Neural cell (in vitro differentiated cells): ENCODE results near the gene SVOP.
A peak's percentile ranks its signal among the peaks of the same experiment; 100 is the strongest.

Source experiments
- CTCF ChIP-seq: fragments of 450-650 bp; IDR thresholded peaks from 2 replicates; pipeline ENCODE4 v1.5.1; 2014; ENCODE audit warnings: antibody characterized with exemption, mild to moderate bottlenecking, moderate library complexity; ENCODE audit not compliant: poor library complexity, severe bottlenecking
- MXI1 ChIP-seq: fragments of 450-650 bp; conservative IDR thresholded peaks from 2 replicates; pipeline ENCODE4 v1.6.1; 2014; ENCODE audit warnings: antibody characterized with exemption, mild to moderate bottlenecking; ENCODE audit not compliant: poor library complexity, severe bottlenecking
- REST ChIP-seq: IDR thresholded peaks from 2 replicates; pipeline ENCODE4 v1.6.1; 2012; ENCODE audit warnings: borderline replicate concordance

- TF ChIP-seq CTCF (peak; percentile 59), MXI1 (no peak), REST (no peak)
Measured at GRCh38 chr12:108950991-108951739, 69.7 kb downstream of the SVOP start.
